HG02840 (cell line): ENCODE data around the gene FOXD4L3.
"Not testable (repeated sequence)": the region's sequence is repeated elsewhere in the genome, so short reads cannot be mapped to it uniquely, and the experiment has no call there.

Source experiments
- ATAC-seq: cut with Tn5 transposase; IDR thresholded peaks from one replicate; pipeline ENCODE4 v1.9.1; 2021; ENCODE audit warnings: mild to moderate bottlenecking, moderate library complexity, moderate number of reproducible peaks; ENCODE audit not compliant: unreplicated experiment, low FRiP score

FOXD4L3 gene

DNA sequence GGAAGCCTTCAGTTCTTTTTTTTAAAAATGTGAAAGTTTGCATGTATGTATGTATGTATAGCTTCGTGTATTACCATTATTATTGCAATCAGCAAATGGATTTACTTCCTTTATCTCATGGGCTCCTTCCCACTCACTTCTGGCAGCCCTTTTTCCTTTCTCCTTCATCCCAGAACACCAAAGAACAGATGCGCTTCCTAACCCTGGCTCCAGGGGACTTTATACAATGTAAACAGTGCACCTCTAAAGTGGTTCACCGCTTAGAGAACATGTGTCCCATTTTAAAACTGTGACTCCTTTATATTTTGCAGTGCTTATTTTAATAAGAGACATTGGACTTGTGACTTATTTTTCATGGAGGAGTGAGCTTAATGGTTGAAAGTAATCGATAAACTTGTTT lies 40.6 kb downstream of the FOXD4L3 start:
- not testable (repeated sequence) for ATAC-seq

DNA sequence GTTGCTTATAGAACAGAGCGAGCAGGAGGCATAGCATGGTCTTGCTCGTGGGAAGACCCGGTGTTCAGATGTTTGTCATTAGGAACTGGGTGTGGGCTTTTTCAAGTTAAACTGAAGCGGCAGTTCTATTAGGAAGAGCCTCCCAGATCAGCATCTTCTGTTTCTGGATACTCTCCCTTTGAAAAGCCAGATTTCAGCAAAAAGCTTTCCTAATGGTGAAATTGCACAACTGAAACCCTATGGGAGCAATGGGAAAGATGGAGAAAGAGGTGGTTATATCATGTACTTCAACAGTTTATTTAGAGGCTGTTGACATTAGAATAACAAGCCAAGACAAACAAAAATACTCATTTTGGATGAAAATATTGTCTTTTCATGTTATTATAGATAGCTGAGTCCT lies 41.3 kb downstream of the FOXD4L3 start:
- ATAC-seq = not testable (repeated sequence)

DNA sequence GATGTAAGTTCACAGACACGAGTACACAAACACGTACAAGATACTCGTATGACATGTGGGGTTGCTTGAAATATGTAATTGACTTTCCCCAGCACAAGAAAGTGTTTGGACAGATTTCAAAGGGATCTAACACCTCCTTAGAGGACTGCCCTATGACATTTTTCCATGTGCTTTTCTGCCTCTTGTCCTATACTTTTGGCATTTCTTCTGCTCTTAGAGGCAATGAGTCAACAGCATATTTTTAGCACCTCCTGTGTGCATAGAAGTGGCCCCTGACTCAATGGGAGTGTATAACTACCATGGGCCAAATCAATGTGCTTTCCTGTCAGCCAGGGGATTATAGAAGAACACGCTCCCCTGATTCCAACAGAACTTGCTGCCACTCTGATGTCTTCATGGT lies 49.0 kb downstream of the FOXD4L3 start:
- ATAC-seq = not testable (repeated sequence)
